HG03575 (cell line): ENCODE data around the gene ALS2.
"Not testable (repeated sequence)": the region's sequence is repeated elsewhere in the genome, so short reads cannot be mapped to it uniquely, and the experiment has no call there.

Experiments used
- ATAC-seq: cut with Tn5 transposase; IDR thresholded peaks from one replicate; pipeline ENCODE4 v1.9.1; 2021; ENCODE audit not compliant: unreplicated experiment, insufficient number of reproducible peaks, low FRiP score; ENCODE audit errors: extremely low read depth

ALS2 gene

DNA sequence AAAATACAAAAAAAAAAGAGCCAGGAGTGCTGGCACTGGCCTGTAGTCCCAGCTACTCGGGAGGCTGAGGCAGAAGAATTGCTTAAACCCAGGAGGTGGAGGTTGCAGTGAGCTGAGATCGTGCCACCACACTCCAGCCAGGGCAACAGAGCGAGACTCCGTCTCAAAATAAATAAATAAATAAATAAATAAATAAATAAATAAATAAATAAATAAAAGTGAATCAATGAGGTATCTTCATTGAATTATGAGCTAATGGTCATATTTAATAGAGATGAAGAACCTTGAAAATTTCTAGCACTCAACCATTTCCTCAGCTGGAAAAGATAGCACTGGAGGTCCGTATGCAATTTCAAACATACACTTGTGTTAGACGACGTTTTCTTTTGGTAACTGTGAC lies 16.3 kb downstream of the ALS2 start:
- not testable (repeated sequence) for ATAC-seq

DNA sequence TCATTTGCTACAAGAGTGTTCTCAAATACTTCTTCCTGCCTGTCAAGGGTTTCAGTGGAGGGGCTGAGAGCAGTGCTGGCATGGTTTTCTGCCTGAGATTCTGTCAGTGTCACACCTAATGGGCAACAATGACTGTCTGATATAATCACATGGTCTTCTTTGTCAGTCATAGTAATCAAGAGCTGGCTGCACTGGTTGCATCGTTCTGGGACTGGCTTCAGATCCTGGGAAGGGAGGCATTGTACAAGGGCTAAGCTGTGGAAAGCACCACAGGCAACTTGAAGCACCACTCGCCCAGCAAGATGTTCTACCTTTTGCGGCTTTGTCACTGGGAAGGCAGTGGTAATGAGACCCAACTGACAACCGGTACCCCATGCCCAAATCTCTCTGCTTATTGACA lies 19.6 kb downstream of the ALS2 start:
- no peak for ATAC-seq

GRCh38 chr2:201759567-201759966 lies 21.2 kb downstream of the ALS2 start:
- ATAC-seq: no peak

DNA sequence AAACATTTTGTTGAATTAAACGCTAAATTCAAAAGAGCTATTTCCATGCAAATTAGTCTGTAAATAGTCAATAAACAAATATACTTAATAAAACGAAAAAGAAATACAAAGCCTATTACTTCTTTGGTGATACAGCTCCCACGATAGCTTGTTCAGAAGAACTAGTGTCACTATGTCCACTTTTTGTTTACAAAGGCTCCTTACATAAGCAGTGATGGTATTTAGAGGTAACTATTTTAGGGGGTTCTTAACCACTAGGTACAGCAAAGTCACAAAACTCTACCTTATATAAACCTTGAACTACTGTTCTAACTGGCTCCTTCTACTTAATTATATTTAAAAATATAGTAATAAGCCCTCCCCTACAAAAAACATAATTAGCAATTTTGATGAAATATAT lies 21.9 kb downstream of the ALS2 start:
- no peak for ATAC-seq

- ATAC-seq: no peak
Observed at GRCh38 chr2:201758234-201758633, 22.5 kb downstream of the ALS2 start.

GRCh38 chr2:201754717-201755415 lies 25.9 kb downstream of the ALS2 start:
- ATAC-seq: no peak

GRCh38 chr2:201751566-201751965 lies 29.2 kb downstream of the ALS2 start:
- ATAC-seq: no peak

- no peak for ATAC-seq
Observed at GRCh38 chr2:201746551-201746950, 34.2 kb downstream of the ALS2 start.

DNA sequence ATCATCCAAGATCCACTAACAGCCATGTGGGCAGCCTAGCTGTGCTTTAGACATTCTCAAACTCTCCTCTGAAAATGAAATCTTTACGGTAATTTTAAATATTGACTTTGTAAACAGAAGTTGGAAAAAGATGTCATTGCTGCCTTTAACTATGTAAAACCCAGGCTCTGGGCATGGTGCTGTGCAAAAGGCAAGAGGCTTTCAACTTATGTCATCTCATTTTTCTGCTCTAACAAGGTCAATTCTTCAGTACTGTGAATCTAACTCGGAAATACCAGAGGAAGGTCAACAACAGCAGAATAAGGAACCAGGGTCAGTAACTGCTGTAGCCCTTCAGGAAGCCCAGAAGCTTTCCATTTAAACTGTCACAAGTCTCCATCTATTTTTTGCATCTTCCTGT lies 45.2 kb downstream of the ALS2 start:
- ATAC-seq: no peak

DNA sequence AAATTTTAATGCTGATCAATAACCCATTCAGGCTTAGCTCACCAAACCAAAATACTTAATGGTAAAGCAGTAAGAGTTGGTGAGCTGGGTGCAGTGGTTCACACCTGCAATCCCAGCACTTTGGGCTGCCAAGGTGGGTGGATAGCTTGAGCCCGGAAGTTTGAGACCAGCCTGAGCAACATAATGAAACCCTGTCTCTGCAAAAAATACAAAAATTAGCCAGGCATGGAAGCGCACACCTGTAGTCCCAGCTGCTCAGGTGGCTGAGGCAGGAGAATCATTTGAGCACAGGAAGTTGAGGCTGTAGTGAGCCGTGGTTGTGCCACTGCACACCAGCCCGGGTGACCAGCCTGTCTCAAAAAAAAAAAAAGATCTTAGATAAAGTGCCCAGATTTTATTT lies 46.6 kb downstream of the ALS2 start:
- no peak for ATAC-seq

DNA sequence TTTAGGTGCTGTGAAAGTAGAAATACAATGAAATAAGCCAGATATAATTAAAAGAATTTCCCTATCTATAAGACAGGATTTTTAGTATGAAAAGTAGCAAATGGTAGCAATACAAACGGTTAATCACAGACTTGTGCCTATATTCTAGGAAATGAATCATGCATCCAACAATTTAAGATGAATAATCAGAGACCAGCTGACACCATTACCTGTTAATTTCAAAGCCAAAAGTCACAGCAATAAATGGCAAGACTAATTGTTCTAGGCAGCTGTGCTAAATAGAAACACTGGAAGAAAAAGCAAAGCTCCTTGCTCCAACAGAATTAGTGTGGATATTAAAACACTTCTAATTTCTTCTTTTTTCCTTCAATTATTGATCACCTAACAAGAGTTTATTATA lies 47.2 kb downstream of the ALS2 start:
- no peak for ATAC-seq

DNA sequence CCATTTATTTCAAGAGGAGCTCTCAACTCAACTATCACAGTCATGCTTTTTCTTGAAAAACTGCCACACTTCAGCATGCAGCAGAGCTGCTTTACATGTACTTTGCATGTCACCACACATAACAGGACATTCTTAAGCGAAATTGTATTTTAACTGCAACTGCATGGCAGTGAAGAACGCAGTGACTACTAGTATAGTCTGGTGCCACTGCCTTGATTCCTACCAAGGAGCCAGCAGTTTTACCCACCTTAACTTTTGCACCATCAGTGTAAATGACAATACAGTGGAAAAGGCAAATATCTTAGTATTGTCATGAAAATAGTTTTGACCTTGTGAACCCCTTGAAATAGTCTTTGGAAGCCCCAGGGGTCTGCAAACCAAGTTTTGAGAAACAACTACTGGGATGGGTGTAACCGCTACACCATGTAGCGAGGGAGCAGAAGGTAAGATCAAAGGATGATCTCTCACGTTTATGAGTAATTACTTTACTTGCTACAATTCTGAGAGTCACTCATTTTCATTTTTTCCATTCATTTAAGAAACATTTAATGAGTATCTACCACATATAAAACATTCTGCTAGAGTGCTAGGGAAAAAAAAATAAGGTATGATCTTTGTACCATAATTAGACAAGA lies 50.0 kb downstream of the ALS2 start:
- no peak for ATAC-seq

- no peak for ATAC-seq
Observed at GRCh38 chr2:201715459-201715858, 65.3 kb downstream of the ALS2 start.

GRCh38 chr2:201712726-201713125 lies 68.0 kb downstream of the ALS2 start:
- no peak for ATAC-seq

DNA sequence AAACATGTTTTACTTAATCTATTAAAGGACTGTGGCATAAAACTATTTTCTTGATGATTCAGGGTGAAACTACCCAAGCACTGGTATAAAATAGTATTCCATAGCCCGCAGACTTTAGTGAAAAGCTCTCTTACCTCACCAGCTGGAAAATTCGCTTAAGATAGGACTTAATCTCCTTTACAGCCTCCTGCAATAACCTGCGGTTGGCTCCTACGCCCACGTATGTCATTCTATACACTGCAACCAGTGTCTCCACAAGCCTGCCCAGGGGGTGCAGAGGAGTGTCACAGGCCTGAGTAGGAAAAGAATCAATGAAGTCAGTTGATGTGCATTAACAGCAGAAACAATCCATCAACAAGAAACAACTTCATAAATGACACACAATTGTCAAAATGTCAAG lies 71.0 kb downstream of the ALS2 start:
- no peak for ATAC-seq

- no peak for ATAC-seq
Observed at GRCh38 chr2:201709049-201709448, 71.7 kb downstream of the ALS2 start.

DNA sequence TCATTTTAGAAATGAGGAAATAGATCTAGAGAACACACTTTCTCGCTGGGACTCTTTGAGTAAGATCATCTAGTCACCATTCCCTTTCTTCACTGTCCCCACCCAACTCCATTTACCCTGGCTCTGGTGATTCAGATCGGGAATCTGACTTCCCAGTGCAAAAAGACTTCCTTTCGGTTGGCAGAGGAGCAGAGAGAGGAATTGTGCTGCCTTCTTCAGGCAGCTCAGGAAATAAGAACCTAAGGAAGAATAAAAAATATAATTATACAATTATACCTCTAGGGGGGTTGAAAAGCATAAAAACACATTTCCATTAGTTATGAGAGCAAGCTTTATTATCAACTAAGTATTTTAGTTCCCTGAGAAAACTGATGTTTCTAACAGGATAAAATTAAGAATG lies 73.0 kb downstream of the ALS2 start:
- ATAC-seq: no peak

DNA sequence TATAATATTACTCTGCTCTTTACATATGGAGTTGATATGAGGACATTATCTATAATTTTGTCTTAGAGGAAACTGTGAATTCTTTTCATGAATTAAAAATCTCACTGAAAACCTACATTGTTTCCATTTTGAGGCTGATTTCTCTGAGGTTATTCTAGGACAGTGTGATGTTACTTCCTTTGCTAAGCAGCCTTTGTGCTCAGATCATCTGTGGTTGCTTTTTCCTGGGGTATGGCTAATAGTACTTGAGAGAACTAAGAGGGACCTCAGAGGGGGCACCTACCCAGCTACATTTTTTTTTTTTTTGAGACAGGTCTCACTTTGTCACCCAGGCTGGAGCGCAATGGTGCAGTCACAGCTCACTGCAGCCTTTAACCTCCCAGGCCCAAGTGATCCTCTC lies 73.6 kb downstream of the ALS2 start:
- ATAC-seq: no peak

DNA sequence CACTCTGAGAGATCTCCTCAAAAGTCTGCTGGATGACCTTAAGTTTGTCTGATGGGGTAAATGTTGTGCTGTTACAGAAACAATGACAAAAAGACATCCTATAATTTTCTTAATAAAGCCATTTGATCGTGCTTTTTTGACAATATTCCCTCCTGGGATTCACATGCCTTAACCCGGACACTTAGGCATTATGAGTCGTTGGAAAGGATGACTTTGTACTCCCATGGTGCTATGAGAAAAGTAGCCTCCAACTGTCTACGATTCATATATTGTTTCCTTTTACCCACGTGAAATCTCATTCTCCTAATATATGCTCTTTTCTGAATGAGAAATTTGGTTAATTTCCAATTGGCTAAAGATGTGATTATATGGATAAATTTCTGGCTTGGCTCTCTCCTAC lies 76.2 kb downstream of the ALS2 start:
- no peak for ATAC-seq

- ATAC-seq: no peak
Observed at GRCh38 chr2:201701646-201702045, 79.1 kb downstream of the ALS2 start.

DNA sequence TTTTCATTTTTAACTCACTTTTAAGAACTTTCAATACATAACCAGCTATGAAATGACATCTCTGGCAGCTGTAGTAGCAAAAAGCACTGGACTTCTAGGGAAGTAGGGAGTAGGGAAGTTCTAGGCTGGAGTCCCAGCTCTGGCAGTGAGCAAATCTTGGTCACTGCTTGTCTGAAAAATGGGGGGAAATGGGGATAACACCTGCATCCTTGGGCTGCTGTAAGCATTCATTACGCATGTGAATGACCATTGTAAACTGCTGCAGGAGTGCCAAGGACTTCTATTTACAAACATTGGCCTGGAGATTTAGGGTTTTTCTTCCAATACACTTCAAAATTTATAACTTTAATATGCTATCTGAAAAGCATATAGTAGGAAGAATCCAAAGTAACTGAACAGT lies 81.3 kb downstream of the ALS2 start:
- ATAC-seq: no peak
